Measurements from ENCODE around the gene SORL1. TPM values are rescaled to one million over a fixed set of nuclear protein-coding genes. Genes with fewer than 3 reads are reported as not detected.
A peak's percentile ranks its signal among the peaks of the same experiment; 100 is the strongest.

The SORL1 gene
- total RNA-seq, 1 experiment from 2014 or later: 4.9 TPM

GRCh38 chr11:121459413-121460017, 7.4 kb downstream of the SORL1 start:
- Histone ChIP-seq H3K4me2 (no peak overlapping the region), H3K27me3 (ENCODE audit: insufficient read depth, low read depth) (no peaks in the 10 kb centered on the region), H4K20me1 (ENCODE audit: insufficient read depth) (no peaks in the 10 kb centered on the region), H3K79me2 (ENCODE audit: low read depth) (no peaks in the 10 kb centered on the region), H3K4me3 (no peak overlapping the region), H3K27ac (peak overlapping the region; percentile 78; the same call in 1 of the 2 replicates), H3K4me1 (replicated peaks; ENCODE audit: insufficient read depth) (peaks cover 56% of the 10 kb centered on the region), H3K9me2 (ENCODE audit: insufficient read depth) (no peaks in the 10 kb centered on the region), H3K36me3 (ENCODE audit: low read depth) (no peaks in the 10 kb centered on the region), H3K9me3 (ENCODE audit: insufficient read depth, low read depth) (no peaks in the 10 kb centered on the region), H2AFZ (no peak overlapping the region), H3F3A (ENCODE audit: insufficient read depth, low read depth) (peaks cover 35% of the 10 kb centered on the region)
- TF ChIP-seq EZH2 (IDR thresholded peaks at IDR 0.05; ENCODE audit: low read depth): no peak
- TF ChIP-seq CTCF (conservative IDR thresholded peaks at IDR 0.05): no peak
- no peak for DNase-seq
- CTCF ChIA-PET: no interaction called here
- POLR2A ChIA-PET (ENCODE audit: unreplicated experiment): no interaction called here
- BruUV-seq (replicated peaks): no TSS peak
- intact Hi-C loops (cut with micrococcal nuclease; ENCODE audit: unreplicated experiment): loop anchor here (10.0 kb wide), 3 partner anchors 75 to 915 kb away; no protein-coding TSS in a partner anchor

- intact Hi-C loops (cut with micrococcal nuclease; ENCODE audit: unreplicated experiment): loop anchor here (10.0 kb wide), 2 partner anchors 74 to 916 kb away; no protein-coding TSS in a partner anchor
- Histone ChIP-seq H3F3A (ENCODE audit: insufficient read depth, low read depth) (peaks cover 50% of the 10 kb centered on the region), H3K27ac (peak overlapping the region; percentile 78), H3K9me2 (ENCODE audit: insufficient read depth) (no peaks in the 10 kb centered on the region), H4K20me1 (ENCODE audit: insufficient read depth) (no peaks in the 10 kb centered on the region), H3K4me2 (peak overlapping the region; percentile 52), H3K36me3 (ENCODE audit: low read depth) (no peaks in the 10 kb centered on the region), H3K79me2 (ENCODE audit: low read depth) (no peaks in the 10 kb centered on the region), H3K27me3 (ENCODE audit: insufficient read depth, low read depth) (no peaks in the 10 kb centered on the region), H2AFZ (no peak overlapping the region), H3K9me3 (ENCODE audit: insufficient read depth, low read depth) (no peaks in the 10 kb centered on the region), H3K4me1 (replicated peaks; ENCODE audit: insufficient read depth) (peaks cover 69% of the 10 kb centered on the region), H3K4me3 (no peak overlapping the region)
- no TSS peak for BruUV-seq (replicated peaks)
- TF ChIP-seq CTCF (conservative IDR thresholded peaks at IDR 0.05) (no peak), EZH2 (IDR thresholded peaks at IDR 0.05; ENCODE audit: low read depth) (no peak)
- DNase-seq: peak in 1 of 2 experiments; percentile 86
- CTCF ChIA-PET: no interaction called here
- POLR2A ChIA-PET (ENCODE audit: unreplicated experiment): no interaction called here
These were observed 8.9 kb downstream of the SORL1 start for GRCh38 chr11:121460941-121461514.

GRCh38 chr11:121461843-121462242, 9.7 kb downstream of the SORL1 start:
- peaks cover 70% of the 10 kb centered on the region for H3K4me1 ChIP-seq (replicated peaks; ENCODE audit: insufficient read depth)

More at GRCh38 chr11:121461843-121462242, 9.7 kb downstream of the SORL1 start:
- Histone ChIP-seq H3K4me3 (no peak overlapping the region), H3K27ac (peak overlapping the region; percentile 78), H3F3A (ENCODE audit: insufficient read depth, low read depth) (peaks cover 55% of the 10 kb centered on the region), H4K20me1 (ENCODE audit: insufficient read depth) (no peaks in the 10 kb centered on the region), H3K79me2 (ENCODE audit: low read depth) (no peaks in the 10 kb centered on the region), H3K36me3 (ENCODE audit: low read depth) (no peaks in the 10 kb centered on the region), H3K27me3 (ENCODE audit: insufficient read depth, low read depth) (no peaks in the 10 kb centered on the region), H3K9me3 (ENCODE audit: insufficient read depth, low read depth) (no peaks in the 10 kb centered on the region), H3K9me2 (ENCODE audit: insufficient read depth) (no peaks in the 10 kb centered on the region), H3K4me2 (peak overlapping the region; percentile 52), H2AFZ (no peak overlapping the region)
- no peak for DNase-seq
- BruUV-seq (replicated peaks): no TSS peak
- TF ChIP-seq EZH2 (IDR thresholded peaks at IDR 0.05; ENCODE audit: low read depth): no peak
- no peak for TF ChIP-seq CTCF (conservative IDR thresholded peaks at IDR 0.05)
- intact Hi-C loops (cut with micrococcal nuclease; ENCODE audit: unreplicated experiment): loop anchor here (10.0 kb wide), 2 partner anchors 73 to 917 kb away; no protein-coding TSS in a partner anchor
- ChIA-PET CTCF (no interaction called here), POLR2A (ENCODE audit: unreplicated experiment) (no interaction called here)
